ENCODE data around the gene ZNF324.
A peak's percentile ranks its signal among the peaks of the same experiment; 100 is the strongest.
"Not testable (repeated sequence)": the region's sequence is repeated elsewhere in the genome, so short reads cannot be mapped to it uniquely, and the experiment has no call there.

ZNF324 gene

GRCh38 chr19:58473775-58474174 is 6.9 kb downstream of the ZNF324 start:
- no peak for DNase-seq

GRCh38 chr19:58474291-58474996 is 7.6 kb downstream of the ZNF324 start:
- no peak for DNase-seq

- DNase-seq, result no peak
Observed at GRCh38 chr19:58474997-58475713, 8.3 kb downstream of the ZNF324 start.

- DNase-seq, result peak; percentile 83
Observed at GRCh38 chr19:58475714-58476497, 9.0 kb downstream of the ZNF324 start, which contains the start of gene ZNF446. ZNF446 (plus strand) TSS chr19:58476352; CDS start chr19:58477219, 867 bp downstream.

GRCh38 chr19:58476498-58477015 is 9.7 kb downstream of the ZNF324 start:
- no peak for DNase-seq

DNA sequence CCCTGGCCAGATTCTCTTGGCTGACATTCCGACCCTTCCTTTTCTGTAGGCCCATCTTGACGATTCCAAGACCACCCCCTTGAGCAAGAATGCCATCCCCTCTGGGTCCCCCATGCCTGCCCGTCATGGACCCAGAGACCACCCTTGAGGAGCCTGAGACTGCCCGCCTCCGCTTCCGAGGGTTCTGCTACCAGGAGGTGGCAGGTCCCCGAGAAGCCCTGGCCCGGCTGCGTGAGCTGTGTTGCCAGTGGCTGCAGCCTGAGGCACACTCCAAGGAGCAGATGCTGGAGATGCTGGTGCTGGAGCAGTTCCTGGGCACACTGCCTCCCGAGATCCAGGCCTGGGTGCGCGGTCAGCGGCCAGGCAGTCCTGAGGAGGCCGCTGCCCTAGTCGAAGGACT is 10.2 kb downstream of the ZNF324 start:
- DNase-seq, result no peak

GRCh38 chr19:58477871-58478270 is 11.0 kb downstream of the ZNF324 start:
- no peak for DNase-seq

DNA sequence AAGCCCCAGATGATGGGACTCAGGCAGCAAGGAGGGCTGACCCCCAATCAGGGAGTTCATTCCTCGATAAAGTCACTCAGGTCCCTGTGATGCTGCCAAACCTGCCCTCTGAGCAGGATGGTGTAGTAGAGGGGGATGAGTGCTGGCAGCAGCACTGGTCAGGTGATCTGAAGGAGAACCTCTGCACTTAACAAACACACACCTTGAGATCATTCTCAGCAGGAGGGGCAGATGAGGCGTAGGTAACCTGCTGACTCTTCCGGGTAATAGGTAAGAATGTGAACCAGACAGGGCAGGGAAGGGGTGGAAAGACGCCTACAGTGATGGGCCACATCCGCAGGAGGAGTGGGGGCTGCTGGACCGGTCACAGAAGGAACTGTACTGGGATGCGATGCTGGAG is 12.4 kb downstream of the ZNF324 start:
- DNase-seq, result no peak

- DNase-seq, result no peak
Observed at GRCh38 chr19:58479736-58480480, 13.0 kb downstream of the ZNF324 start.

DNA sequence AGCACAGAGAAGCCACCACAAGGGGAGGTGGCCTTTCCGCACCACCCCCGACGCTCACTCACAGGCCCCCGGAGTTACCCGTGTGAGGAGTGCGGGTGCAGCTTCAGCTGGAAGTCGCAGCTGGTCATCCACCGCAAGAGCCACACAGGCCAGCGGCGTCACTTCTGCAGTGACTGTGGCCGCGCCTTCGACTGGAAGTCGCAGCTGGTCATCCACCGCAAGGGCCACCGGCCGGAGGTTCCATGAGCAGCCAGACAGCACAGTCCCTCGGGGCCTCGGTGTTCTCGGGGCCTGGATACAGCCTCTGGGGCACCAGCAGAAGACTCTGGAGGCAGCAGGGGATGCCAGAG is 13.6 kb downstream of the ZNF324 start:
- no peak for DNase-seq

GRCh38 chr19:58480831-58481230 is 14.0 kb downstream of the ZNF324 start:
- no peak for DNase-seq

- DNase-seq, result no peak
Observed at GRCh38 chr19:58482372-58482771, 15.5 kb downstream of the ZNF324 start.

GRCh38 chr19:58483776-58484175 is 16.9 kb downstream of the ZNF324 start:
- DNase-seq, result no peak

- DNase-seq, result not testable (repeated sequence)
Observed at GRCh38 chr19:58484349-58484748, 17.5 kb downstream of the ZNF324 start.

DNA sequence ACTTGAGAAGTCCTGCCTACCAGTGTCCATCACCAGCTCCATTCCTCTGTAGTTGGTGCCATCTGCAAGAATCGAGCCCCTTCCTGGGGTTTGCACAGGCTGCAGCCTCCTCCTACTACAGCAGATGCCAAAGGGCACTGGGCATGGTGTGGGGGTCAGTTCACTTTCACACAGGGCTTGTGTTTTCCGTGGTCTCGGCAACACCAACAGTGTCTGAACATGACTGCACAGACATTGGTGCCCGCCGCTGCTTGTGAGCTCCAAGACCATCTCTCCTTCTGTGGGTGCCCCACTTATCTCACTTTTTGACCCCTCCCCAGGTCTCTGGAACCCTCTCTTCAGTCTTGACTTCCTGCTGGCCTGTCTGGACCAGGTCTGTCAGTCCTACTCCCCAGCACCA is 24.5 kb downstream of the ZNF324 start:
- DNase-seq, result no peak

GRCh38 chr19:58492265-58492664 is 25.4 kb downstream of the ZNF324 start:
- no peak for DNase-seq

DNA sequence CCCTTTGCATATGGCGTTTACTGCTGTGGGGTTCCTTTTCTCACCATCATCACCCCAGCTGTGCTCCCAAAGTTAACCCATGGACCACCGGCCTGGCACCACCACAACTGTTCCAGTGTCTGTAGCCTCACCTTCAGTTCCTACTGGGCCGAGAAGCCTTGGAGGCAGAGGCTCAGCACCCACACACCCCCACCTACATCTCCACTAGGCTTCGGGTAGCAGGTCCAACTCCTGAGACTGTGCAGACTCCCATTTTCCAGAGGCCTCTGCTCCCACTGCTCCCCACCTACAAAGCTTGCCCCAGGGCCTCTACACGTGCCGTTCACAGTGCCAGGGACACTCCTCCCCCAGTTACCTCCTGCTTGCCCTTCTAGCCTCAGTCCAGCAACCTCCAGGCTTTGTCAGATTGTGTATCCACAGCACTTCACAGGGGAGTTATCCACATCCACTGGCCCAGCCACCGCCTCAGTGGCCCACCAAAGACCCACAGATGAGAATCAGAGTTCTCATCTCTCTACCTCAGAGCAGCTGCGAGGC is 30.8 kb downstream of the ZNF324 start:
- DNase-seq, result no peak

DNA sequence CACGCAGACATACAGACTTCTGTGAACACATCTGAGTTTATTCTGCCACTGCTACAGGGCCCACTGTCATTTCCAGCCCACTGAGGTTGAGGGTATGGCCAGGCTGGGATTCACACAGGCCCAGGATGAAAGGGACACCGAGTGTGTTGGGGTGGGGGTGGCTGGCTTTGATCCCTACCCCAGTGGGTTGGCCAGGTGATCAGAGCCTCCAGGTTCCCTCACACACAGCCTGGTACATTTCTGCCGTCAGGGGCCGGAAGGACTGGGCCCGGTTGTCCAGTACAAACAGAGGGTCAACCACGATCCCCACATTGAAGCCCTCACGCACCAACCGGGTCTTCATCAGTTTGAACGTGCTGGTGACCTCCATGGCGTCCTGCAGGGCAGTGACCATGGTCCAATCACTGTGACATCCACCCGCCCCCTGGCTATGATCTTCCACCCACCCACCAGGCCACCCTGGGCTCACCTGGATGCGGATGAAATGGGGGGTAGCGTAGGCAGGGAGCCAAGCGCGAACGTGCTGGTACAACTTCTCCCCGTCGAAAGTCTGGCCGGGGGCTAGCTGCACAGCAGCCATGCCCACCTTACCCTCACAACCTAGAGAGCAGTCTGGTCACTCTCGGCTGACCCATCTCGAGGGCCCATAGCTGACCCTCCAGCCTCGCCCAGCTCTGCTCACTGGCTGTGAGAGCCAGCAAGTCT is 31.6 kb downstream of the ZNF324 start:
- DNase-seq, result no peak

DNA sequence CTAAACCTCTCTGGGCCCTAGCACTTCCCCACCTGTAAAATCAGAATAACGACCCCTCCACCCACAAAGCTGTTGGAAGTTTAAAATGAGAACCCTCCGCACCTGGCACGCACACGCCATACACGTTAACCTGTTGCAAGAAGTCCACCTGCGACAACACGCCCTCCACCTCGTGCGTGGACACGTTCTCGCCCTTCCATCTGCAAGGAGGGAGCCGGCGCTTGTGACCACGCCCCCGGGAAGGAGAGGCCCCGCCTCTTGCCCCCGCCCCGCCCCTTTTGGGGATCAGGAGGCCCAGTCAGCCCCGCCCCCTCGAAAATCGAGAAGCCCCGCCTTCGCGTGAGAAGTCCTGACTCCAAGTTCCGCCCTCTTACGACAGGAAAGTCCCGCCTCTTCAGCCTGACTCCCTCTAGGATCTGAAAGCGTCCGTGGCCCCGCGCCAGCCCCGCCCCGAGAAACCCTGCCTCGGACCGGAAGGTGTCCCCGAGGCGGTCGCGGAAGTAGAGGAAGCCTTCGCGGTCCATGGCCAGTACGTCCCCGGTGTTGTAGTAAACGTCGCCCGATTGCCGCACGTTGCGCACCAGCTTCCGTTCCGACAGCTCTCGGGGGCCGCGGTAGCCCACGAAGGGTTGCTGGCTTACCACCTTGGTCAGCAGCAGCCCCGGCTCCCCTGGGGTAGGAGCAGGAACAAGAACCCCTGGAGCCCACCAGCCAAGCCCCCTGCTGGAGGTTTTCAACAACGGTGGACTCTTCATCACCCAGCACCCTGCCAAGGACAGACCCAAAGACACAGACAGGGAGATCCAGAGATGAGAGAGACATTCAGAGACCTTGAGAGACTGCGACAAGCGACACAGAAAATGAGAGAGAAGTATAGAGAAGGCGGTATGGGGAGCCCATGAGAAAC is 32.4 kb downstream of the ZNF324 start:
- DNase-seq, result peak; percentile 89

DNA sequence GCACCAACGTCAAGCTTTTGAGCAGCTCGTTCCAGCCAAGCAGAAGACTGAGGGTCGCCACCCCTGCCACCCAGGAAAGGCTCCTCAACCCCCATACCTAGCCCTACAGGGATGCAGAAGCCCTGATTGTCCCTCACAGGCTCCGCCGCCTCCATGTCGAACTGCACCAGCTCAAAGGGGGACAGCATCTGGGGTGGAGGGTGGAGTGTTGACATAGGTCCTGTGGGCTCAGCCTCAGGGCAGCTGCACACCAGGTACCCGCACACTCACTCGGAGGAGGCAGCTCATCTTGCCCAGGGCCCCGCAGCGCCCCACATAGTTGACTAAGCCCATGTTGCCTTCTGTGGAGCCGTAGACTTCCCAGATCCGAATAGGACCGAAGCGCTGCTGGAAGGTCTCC is 33.4 kb downstream of the ZNF324 start:
- no peak for DNase-seq

All from GOT3 (cell line).